ENCODE data around the gene CARHSP1. TPM values are rescaled to one million over a fixed set of nuclear protein-coding genes. Genes with fewer than 3 reads are reported as not detected.
A peak's percentile ranks its signal among the peaks of the same experiment; 100 is the strongest.
"Not testable (repeated sequence)": the region's sequence is repeated elsewhere in the genome, so short reads cannot be mapped to it uniquely, and the experiment has no call there.

CARHSP1 gene
- total RNA-seq (100 to 1,000 TPM in 1 of 5 experiments, 10 to 100 TPM in 4; 29.6 to 123 (median 39.9) TPM), polyA plus RNA-seq (10 to 100 TPM; 24.9 to 32.7 TPM), total RNA-seq (27.3 reads per million, percentile 57 among the genes with 10 or more reads in this experiment)

DNA sequence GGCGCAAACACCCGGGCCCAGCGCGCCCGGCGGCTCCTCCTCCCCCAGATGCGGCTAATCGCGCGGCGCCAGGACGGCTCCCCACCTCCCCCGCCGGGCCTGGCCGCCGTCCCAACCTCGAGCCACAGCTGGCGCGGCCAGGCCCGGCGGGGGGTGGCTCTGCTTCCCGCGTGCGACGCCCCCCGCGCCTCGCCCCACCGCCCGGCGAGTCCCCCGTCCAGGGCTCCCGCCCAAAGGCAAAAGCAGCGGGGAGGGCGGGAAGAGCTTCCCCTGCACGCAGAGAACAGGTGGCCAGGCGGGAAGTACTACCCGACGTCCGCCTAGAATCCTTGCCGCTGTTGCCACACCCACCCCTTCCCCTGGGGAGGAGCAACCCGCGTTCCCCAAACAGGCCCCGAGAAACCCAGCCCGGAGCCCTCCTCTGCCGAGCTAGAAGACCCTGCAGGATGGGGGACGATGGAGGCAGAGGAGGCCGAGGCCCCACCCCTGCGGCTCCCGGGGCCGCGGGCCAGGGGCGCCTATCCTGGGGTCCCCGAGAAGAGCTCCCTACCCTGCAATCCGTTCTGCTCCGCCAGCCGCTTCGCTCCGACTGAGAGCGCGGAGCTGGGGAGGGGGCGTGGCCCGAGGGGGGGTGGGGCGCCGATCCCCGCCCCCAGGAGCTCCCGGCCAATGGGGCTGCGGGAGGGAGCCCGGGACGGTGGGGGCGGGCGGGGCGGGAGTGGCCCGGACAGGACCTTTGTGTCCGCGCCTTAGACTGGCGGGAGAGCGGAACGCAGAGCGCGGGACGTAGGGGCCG lies at the start of gene CARHSP1:
CARHSP1 (minus strand) TSS at position 591 of the 796 bp plus-strand sequence. CDS start 9,678 bp downstream, outside the sequence.
- ATAC-seq (peak; percentile 91), DNase-seq (peak; percentile 65 to 87 (median 74))
- Histone ChIP-seq H3K4me1 (ENCODE audit: control insufficient read depth in 2 of 2, insufficient read depth in 2 of 2, low read length in 2 of 2) (peaks cover 6 to 12% of the 10 kb centered on the region in 2 donors), H3K27me3 (ENCODE audit: control insufficient read depth in 2 of 2, insufficient read depth in 2 of 2, low read length in 2 of 2) (no peaks in the 10 kb centered on the region), H3K36me3 (ENCODE audit: control insufficient read depth in 2 of 3, insufficient read depth in 3 of 3, low read length in 3 of 3) (no peaks in the 10 kb centered on the region), H3K27ac (ENCODE audit: low read depth, low read length) (peak within 1 kb of the TSS; percentile 67), H3K9me3 (ENCODE audit: control insufficient read depth in 2 of 3, low read length in 3 of 3) (no peaks in the 10 kb centered on the region), H3K4me3 (ENCODE audit: low read length) (peak within 1 kb of the TSS; percentile 74)
- intact Hi-C loops (cut with micrococcal nuclease): loop anchor here (1.0 to 5.0 kb wide), 14 partner anchors 12 to 1876 kb away; partner anchors contain the start of genes ABAT (in 2 of the 2), HAPSTR1 (in 2 of the 2), PMM2 (in 2 of the 2) and TMEM186 (in 2 of the 2)
- ChIA-PET POLR2A (interaction anchor here (0.8 to 2.7 kb wide), 10 partner anchors 10 to 224 kb away, joined by 3 to 25 read pairs (median 4); partner anchors contain the start of genes ABAT, HAPSTR1, PMM2 and TMEM186), CTCF (interaction anchor here (0.6 to 1.9 kb wide), 4 partner anchors 12 to 68 kb away, joined by 3 to 10 read pairs (median 4); no protein-coding TSS in a partner anchor)
- H3K27ac Mint-ChIP-seq: peak within 1 kb of the TSS; percentile 88 to 98 (median 95)
- H3K4me1 Mint-ChIP-seq: peaks cover 30 to 63% (median 51%) of the 10 kb centered on the region in 7 donors
- H3K27me3 Mint-ChIP-seq: no peaks in the 10 kb centered on the region
- no peaks in the 10 kb centered on the region for H3K36me3 Mint-ChIP-seq
- H3K9me3 Mint-ChIP-seq: peaks cover 0 to 3% (median 0%) of the 10 kb centered on the region in 11 donors
- H3K4me3 Mint-ChIP-seq: peak within 1 kb of the TSS; percentile 93 to 98 (median 96)

DNA sequence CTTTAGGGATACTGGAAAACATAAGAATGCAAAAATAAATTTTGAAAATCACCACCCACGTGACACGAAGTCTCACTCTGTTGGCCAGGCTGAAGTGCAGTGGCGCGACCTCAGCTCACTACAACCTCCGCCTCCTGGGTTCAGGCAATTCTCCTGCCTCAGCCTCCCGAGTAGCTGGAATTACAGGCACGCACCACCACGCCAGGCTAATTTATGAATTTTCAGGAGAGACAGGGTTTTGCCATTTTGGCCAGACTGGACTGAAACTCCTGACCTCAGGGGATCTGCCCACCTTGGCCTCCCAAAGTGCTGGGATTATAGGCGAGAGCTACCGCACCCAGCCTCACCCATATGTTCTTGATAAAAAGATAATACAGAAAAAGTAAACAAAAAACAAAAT lies 48.5 kb upstream of the CARHSP1 start:
- H3K9me3 ChIP-seq (ENCODE audit: control insufficient read depth in 2 of 3, low read length in 3 of 3); H3K4me3 ChIP-seq (ENCODE audit: low read length); H3K27ac ChIP-seq (ENCODE audit: low read depth, low read length); H3K9me3 Mint-ChIP-seq; POLR2A ChIA-PET; ATAC-seq; H3K4me3 Mint-ChIP-seq; H3K27me3 Mint-ChIP-seq; H3K27me3 ChIP-seq (ENCODE audit: control insufficient read depth in 2 of 2, insufficient read depth in 2 of 2, low read length in 2 of 2); DNase-seq: not testable (repeated sequence)
- Mint-ChIP-seq H3K36me3 (peaks cover 3 to 77% (median 26%) of the 10 kb centered on the region in 5 donors), H3K27ac (peak overlapping the region in 3 of 9 donors; percentile 3 to 48 (median 14)), H3K4me1 (peaks cover 11 to 72% (median 38%) of the 10 kb centered on the region in 7 donors)
- CTCF ChIA-PET: interaction anchor here (1.6 kb wide), 1 partner anchor 19 kb away, joined by 6 read pairs; no protein-coding TSS in a partner anchor
- peaks cover 0 to 17% of the 10 kb centered on the region in 2 donors for H3K4me1 ChIP-seq (ENCODE audit: control insufficient read depth in 2 of 2, insufficient read depth in 2 of 2, low read length in 2 of 2)
- peaks cover 14 to 89% (median 21%) of the 10 kb centered on the region in 3 experiments for H3K36me3 ChIP-seq (ENCODE audit: control insufficient read depth in 2 of 3, insufficient read depth in 3 of 3, low read length in 3 of 3)
- intact Hi-C loops (cut with micrococcal nuclease): loop anchor here in 1 of 2 donors (10.0 kb wide), 1 partner anchor 47 kb away; the partner anchor contains the start of gene USP7

DNA sequence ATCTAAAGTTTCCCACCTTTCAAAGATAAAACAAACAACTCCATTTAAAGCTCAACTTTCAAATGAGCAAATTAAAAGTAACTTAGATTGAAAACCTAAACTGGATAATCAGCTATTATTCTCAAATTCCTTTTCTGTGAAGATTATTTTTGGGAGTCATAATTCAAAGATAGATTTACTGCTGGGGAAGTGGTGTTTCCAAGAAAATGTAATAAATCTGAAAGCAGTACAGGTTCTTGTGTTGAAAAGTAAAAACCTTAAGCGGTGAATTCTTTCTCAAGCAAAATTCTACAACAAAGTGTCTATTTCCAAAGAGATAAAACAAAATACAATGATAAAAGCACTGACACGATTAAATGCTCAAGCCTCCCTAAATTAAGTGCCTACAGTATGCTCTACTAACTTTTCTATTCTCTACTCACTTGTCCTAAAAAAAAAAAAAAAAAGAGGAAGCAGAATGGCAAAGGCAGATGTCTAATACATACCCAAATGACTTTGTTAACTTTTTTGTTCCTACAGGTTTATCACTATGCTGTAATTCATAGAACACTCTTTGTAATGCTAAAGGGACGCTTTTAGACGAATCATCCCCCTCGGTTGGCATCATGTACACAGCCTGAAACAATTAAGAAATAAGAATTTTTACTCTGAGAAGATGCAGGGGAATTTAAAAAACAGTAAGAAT lies 47.9 kb upstream of the CARHSP1 start:
- Mint-ChIP-seq H3K36me3 (peaks cover 3 to 73% (median 26%) of the 10 kb centered on the region in 5 donors), H3K27me3 (no peaks in the 10 kb centered on the region), H3K4me3 (no peak overlapping the region), H3K27ac (peak overlapping the region in 6 of 9 donors; percentile 37 to 62 (median 48)), H3K4me1 (peaks cover 11 to 71% (median 40%) of the 10 kb centered on the region in 7 donors), H3K9me3 (no peaks in the 10 kb centered on the region)
- CTCF ChIA-PET: interaction anchor here (0.8 to 1.6 kb wide), 3 partner anchors 20 to 92 kb away, joined by 3 to 6 read pairs (median 3); no protein-coding TSS in a partner anchor
- H3K36me3 ChIP-seq (ENCODE audit: control insufficient read depth in 2 of 3, insufficient read depth in 3 of 3, low read length in 3 of 3): peaks cover 14 to 89% (median 20%) of the 10 kb centered on the region in 3 experiments
- intact Hi-C loops (cut with micrococcal nuclease): loop anchor here in 1 of 2 donors (10.0 kb wide), 1 partner anchor 48 kb away; the partner anchor contains the start of gene USP7
- POLR2A ChIA-PET: no interaction called here
- no peak overlapping the region for H3K4me3 ChIP-seq (ENCODE audit: low read length)
- no peaks in the 10 kb centered on the region for H3K27me3 ChIP-seq (ENCODE audit: control insufficient read depth in 2 of 2, insufficient read depth in 2 of 2, low read length in 2 of 2)
- no peak for ATAC-seq
- H3K4me1 ChIP-seq (ENCODE audit: control insufficient read depth in 2 of 2, insufficient read depth in 2 of 2, low read length in 2 of 2): peaks cover 0 to 17% of the 10 kb centered on the region in 2 donors
- no peak overlapping the region for H3K27ac ChIP-seq (ENCODE audit: low read depth, low read length)
- H3K9me3 ChIP-seq (ENCODE audit: control insufficient read depth in 2 of 3, low read length in 3 of 3): no peaks in the 10 kb centered on the region
- no peak for DNase-seq

DNA sequence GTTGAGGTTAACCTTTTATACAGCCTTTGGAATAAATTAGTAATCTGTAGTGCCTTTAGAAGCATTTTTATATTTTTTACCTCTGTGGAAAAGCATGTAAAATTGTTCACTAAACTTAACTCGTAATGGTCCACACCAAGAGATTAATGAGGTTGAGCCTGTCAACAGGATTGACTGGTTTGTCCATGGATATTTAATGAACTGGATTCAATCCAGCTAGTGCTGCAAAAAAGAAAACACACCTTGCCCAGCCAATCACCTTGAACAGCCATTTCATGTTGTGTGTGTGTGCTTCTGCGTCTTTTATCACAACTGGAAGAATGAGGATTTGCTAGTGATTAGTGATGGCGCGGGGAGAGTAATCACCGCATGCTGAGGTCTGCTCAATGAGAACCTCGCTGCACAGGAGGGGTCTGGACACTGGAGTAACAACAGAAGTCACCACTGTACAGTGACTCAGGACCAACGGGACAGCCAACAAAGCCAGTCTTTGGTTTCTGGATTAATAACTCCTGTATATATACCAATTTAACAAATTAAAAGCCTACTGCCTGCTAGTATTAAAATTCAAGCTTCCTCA lies 47.0 kb upstream of the CARHSP1 start:
- H3K4me3 Mint-ChIP-seq: no peak overlapping the region
- H3K4me1 Mint-ChIP-seq: peaks cover 17 to 71% (median 41%) of the 10 kb centered on the region in 7 donors
- ChIA-PET CTCF (interaction anchor here (0.6 to 1.1 kb wide), 3 partner anchors 15 to 93 kb away, joined by 3 to 4 read pairs (median 3); no protein-coding TSS in a partner anchor), POLR2A (interaction anchor here (1.1 kb wide), 1 partner anchor 18 kb away, joined by 3 read pairs; no protein-coding TSS in a partner anchor)
- Histone ChIP-seq H3K4me1 (ENCODE audit: control insufficient read depth in 2 of 2, insufficient read depth in 2 of 2, low read length in 2 of 2) (peaks cover 0 to 17% of the 10 kb centered on the region in 2 donors), H3K27ac (ENCODE audit: low read depth, low read length) (no peak overlapping the region), H3K36me3 (ENCODE audit: control insufficient read depth in 2 of 3, insufficient read depth in 3 of 3, low read length in 3 of 3) (peaks cover 19 to 89% (median 21%) of the 10 kb centered on the region in 3 experiments), H3K4me3 (ENCODE audit: low read length) (no peak overlapping the region), H3K27me3 (ENCODE audit: control insufficient read depth in 2 of 2, insufficient read depth in 2 of 2, low read length in 2 of 2) (no peaks in the 10 kb centered on the region), H3K9me3 (ENCODE audit: control insufficient read depth in 2 of 3, low read length in 3 of 3) (no peaks in the 10 kb centered on the region)
- H3K27ac Mint-ChIP-seq: peak overlapping the region in 2 of 9 donors; percentile 37 to 48
- ATAC-seq (no peak), DNase-seq (no peak)
- intact Hi-C loops (cut with micrococcal nuclease): loop anchor here in 1 of 2 donors (10.0 kb wide), 1 partner anchor 49 kb away; the partner anchor contains the start of gene USP7
- H3K9me3 Mint-ChIP-seq: no peaks in the 10 kb centered on the region
- no peaks in the 10 kb centered on the region for H3K27me3 Mint-ChIP-seq
- H3K36me3 Mint-ChIP-seq: peaks cover 11 to 75% (median 33%) of the 10 kb centered on the region in 5 donors

DNA sequence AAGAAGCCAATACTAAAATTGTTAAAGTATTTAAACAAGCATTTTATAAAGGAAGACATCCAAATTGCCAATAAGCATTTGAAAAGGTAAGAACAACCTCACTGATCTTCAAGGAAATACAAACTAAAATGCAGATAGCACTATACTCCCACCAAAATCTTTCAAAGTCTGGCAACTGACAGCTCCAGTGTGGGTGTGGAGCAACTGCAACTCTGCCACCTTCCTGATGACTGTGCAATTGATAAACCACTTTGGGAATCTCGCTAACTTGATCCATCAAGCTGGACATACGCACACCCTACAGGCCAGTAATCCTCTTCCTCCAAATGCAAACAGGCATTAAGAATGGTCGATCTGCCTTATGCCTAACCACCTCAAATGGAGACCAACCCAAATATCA lies 45.3 kb upstream of the CARHSP1 start:
- H3K4me3 ChIP-seq (ENCODE audit: low read length): no peak overlapping the region
- ChIA-PET POLR2A (interaction anchor here (0.8 kb wide), 1 partner anchor 40 kb away, joined by 3 read pairs; no protein-coding TSS in a partner anchor), CTCF (no interaction called here)
- H3K27me3 ChIP-seq (ENCODE audit: control insufficient read depth in 2 of 2, insufficient read depth in 2 of 2, low read length in 2 of 2): no peaks in the 10 kb centered on the region
- peaks cover 10 to 88% (median 22%) of the 10 kb centered on the region in 3 experiments for H3K36me3 ChIP-seq (ENCODE audit: control insufficient read depth in 2 of 3, insufficient read depth in 3 of 3, low read length in 3 of 3)
- Mint-ChIP-seq H3K36me3 (peaks cover 11 to 67% (median 33%) of the 10 kb centered on the region in 5 donors), H3K4me1 (peaks cover 15 to 62% (median 38%) of the 10 kb centered on the region in 7 donors), H3K27ac (peak overlapping the region in 2 of 9 donors; percentile 36 to 43), H3K9me3 (no peaks in the 10 kb centered on the region), H3K4me3 (no peak overlapping the region), H3K27me3 (no peaks in the 10 kb centered on the region)
- intact Hi-C loops (cut with micrococcal nuclease): loop anchor here in 1 of 2 donors (10.0 kb wide), 1 partner anchor 51 kb away; the partner anchor contains the start of gene USP7
- DNase-seq (no peak), ATAC-seq (no peak)
- H3K9me3 ChIP-seq (ENCODE audit: control insufficient read depth in 2 of 3, low read length in 3 of 3): no peaks in the 10 kb centered on the region
- H3K4me1 ChIP-seq (ENCODE audit: control insufficient read depth in 2 of 2, insufficient read depth in 2 of 2, low read length in 2 of 2): peaks cover 0 to 1% of the 10 kb centered on the region in 2 donors
- H3K27ac ChIP-seq (ENCODE audit: low read depth, low read length): no peak overlapping the region

Measured in naive thymus-derived CD4-positive, alpha-beta T cell (primary cell).